Panc1 (cell line): ENCODE results near the gene KRTAP26-1. TPM values are rescaled to one million over a fixed set of nuclear protein-coding genes. Genes with fewer than 3 reads are reported as not detected.

Experiments
- ATAC-seq: fragments of 200-7000 bp; cut with Tn5 transposase; 2 replicates; pipeline ENCODE4 v1.9.1; 2020; ENCODE audit warnings: mild to moderate bottlenecking, moderate library complexity
- BruUV-seq: library from RNA; stranded (reverse); fragments of 400-500 nt; replicated peaks from 2 replicates; lab custom pipeline; 2021; lab: Mats Ljungman, UMichigan
- CTCF ChIA-PET: fragments of 300-600 bp; sonication (Branson Sonifier 250); formaldehyde crosslinking; loops from one replicate; lab custom pipeline; 2022; ENCODE audit warnings: antibody characterized with exemption; lab: Charles Lee
- POLR2A ChIA-PET: fragments of 300-600 bp; sonication (Branson Sonifier 250); formaldehyde crosslinking; loops from one replicate; lab custom pipeline; 2022; ENCODE audit warnings: antibody characterized with exemption; lab: Charles Lee
- DNase-seq: peaks from one replicate; pipeline ENCODE4 v3.0.0-alpha.2; 2010; ENCODE audit warnings: low read depth, low spot score
- H3K27ac ChIP-seq: 2 replicates; pipeline ENCODE4 v1.5.1; 2011; ENCODE audit warnings: mild to moderate bottlenecking, low read length, inconsistent platforms
- H3K27me3 ChIP-seq: fragments of 200-500 bp; sonication (Bioruptor generic); 2 replicates; pipeline ENCODE4 v1.6.0; 2014; ENCODE audit warnings: low read length, inconsistent platforms; ENCODE audit not compliant: control insufficient read depth, insufficient read depth
- H3K36me3 ChIP-seq: fragments of 200-500 bp; sonication (Bioruptor generic); 2 replicates; pipeline ENCODE4 v1.5.1; 2014; ENCODE audit warnings: inconsistent platforms, mild to moderate bottlenecking, low read length, moderate library complexity; ENCODE audit not compliant: control insufficient read depth, insufficient read depth
- H3K4me1 ChIP-seq: 2 replicates; pipeline ENCODE4 v1.5.1; 2011; ENCODE audit warnings: inconsistent platforms, mild to moderate bottlenecking, low read length, moderate library complexity; ENCODE audit not compliant: control insufficient read depth, insufficient read depth
- H3K4me3 ChIP-seq, 2 experiments: 2 replicates each; pipeline ENCODE4 v1.5.1; 2011 to 2012; ENCODE audit warnings: low read depth in 2 of 2, low read length in 2 of 2, mild to moderate bottlenecking in 2 of 2, inconsistent platforms in 1 of 2, moderate library complexity in 1 of 2
- H3K9me3 ChIP-seq: fragments of 200-500 bp; sonication (Bioruptor generic); 2 replicates; pipeline ENCODE4 v1.5.1; 2014; ENCODE audit warnings: low read depth, mild to moderate bottlenecking, inconsistent platforms, low read length, moderate library complexity; ENCODE audit not compliant: control insufficient read depth, insufficient read depth
- POLR2AphosphoS5 ChIP-seq: IDR thresholded peaks from 2 replicates; pipeline ENCODE4 v1.6.1; 2012; ENCODE audit warnings: mild to moderate bottlenecking, low read depth, low read length, moderate library complexity
- SIN3A ChIP-seq: IDR thresholded peaks from 2 replicates; pipeline ENCODE4 v1.6.1; 2012; ENCODE audit warnings: low read depth, mild to moderate bottlenecking, low read length, moderate library complexity, borderline replicate concordance; ENCODE audit not compliant: insufficient read depth
- TCF7L2 ChIP-seq: IDR thresholded peaks from 2 replicates; pipeline ENCODE4 v1.6.1; 2011; ENCODE audit warnings: mild to moderate bottlenecking, low read depth, low read length, inconsistent platforms
- in situ Hi-C: cut with HindIII; loops from 2 replicates; pipeline ENCODE4 v1.10.0; 2016; ENCODE audit warnings: low sequenced_read_pairs, low pct_unique_long_range_greater_than_20kb
- intact Hi-C: fragments of 100-400 bp; cut with micrococcal nuclease; formaldehyde crosslinking; loops from one replicate; pipeline ENCODE4 v1.10.0; 2022; ENCODE audit not compliant: unreplicated experiment
- total RNA-seq: library from RNA; stranded (reverse); gene quantifications from one replicate; pipeline ENCODE4 v1.2.1, GENCODE V29; 2021; ENCODE audit not compliant: unreplicated experiment
- TF ChIP-seq, protein P1 (sequence below), 2 experiments: IDR thresholded peaks; 2 replicates each; pipeline ENCODE4 v1.6.1; 2011 to 2012; ENCODE audit warnings: low read depth in 2 of 2, control low read depth in 1 of 2, low read length in 1 of 2, mild to moderate bottlenecking in 1 of 2, moderate library complexity in 1 of 2; ENCODE audit not compliant: insufficient read depth in 1 of 2
- TF ChIP-seq, protein P2 (sequence below): fragments of 450-650 bp; IDR thresholded peaks from 2 replicates; pipeline ENCODE4 v1.5.1; 2017; ENCODE audit warnings: mild to moderate bottlenecking

The KRTAP26-1 gene
- total RNA-seq, 1 experiment from 2014 or later: not detected

- ATAC-seq: no peak
- DNase-seq: no peak
- ChIA-PET CTCF (no interaction called here), POLR2A (no interaction called here)
- Histone ChIP-seq H3K9me3 (no peaks in the 10 kb centered on the region), H3K4me1 (no peaks in the 10 kb centered on the region), H3K27me3 (no peaks in the 10 kb centered on the region), H3K27ac (no peak overlapping the region), H3K4me3 (no peak overlapping the region), H3K36me3 (no peaks in the 10 kb centered on the region)
- intact Hi-C loops: no loop called here
- TF ChIP-seq TCF7L2 (no peak), SIN3A (no peak), POLR2AphosphoS5 (no peak)
- TF ChIP-seq, protein P1, sequence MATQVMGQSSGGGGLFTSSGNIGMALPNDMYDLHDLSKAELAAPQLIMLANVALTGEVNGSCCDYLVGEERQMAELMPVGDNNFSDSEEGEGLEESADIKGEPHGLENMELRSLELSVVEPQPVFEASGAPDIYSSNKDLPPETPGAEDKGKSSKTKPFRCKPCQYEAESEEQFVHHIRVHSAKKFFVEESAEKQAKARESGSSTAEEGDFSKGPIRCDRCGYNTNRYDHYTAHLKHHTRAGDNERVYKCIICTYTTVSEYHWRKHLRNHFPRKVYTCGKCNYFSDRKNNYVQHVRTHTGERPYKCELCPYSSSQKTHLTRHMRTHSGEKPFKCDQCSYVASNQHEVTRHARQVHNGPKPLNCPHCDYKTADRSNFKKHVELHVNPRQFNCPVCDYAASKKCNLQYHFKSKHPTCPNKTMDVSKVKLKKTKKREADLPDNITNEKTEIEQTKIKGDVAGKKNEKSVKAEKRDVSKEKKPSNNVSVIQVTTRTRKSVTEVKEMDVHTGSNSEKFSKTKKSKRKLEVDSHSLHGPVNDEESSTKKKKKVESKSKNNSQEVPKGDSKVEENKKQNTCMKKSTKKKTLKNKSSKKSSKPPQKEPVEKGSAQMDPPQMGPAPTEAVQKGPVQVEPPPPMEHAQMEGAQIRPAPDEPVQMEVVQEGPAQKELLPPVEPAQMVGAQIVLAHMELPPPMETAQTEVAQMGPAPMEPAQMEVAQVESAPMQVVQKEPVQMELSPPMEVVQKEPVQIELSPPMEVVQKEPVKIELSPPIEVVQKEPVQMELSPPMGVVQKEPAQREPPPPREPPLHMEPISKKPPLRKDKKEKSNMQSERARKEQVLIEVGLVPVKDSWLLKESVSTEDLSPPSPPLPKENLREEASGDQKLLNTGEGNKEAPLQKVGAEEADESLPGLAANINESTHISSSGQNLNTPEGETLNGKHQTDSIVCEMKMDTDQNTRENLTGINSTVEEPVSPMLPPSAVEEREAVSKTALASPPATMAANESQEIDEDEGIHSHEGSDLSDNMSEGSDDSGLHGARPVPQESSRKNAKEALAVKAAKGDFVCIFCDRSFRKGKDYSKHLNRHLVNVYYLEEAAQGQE (IDR thresholded peaks at IDR 0.05; ENCODE audit: insufficient read depth in 1 of 2, low read depth in 2 of 2, low read length in 1 of 2): no peak
- TF ChIP-seq, protein P2, sequence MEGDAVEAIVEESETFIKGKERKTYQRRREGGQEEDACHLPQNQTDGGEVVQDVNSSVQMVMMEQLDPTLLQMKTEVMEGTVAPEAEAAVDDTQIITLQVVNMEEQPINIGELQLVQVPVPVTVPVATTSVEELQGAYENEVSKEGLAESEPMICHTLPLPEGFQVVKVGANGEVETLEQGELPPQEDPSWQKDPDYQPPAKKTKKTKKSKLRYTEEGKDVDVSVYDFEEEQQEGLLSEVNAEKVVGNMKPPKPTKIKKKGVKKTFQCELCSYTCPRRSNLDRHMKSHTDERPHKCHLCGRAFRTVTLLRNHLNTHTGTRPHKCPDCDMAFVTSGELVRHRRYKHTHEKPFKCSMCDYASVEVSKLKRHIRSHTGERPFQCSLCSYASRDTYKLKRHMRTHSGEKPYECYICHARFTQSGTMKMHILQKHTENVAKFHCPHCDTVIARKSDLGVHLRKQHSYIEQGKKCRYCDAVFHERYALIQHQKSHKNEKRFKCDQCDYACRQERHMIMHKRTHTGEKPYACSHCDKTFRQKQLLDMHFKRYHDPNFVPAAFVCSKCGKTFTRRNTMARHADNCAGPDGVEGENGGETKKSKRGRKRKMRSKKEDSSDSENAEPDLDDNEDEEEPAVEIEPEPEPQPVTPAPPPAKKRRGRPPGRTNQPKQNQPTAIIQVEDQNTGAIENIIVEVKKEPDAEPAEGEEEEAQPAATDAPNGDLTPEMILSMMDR: no peak
- in situ Hi-C loops: no loop called here
- no TSS peak for BruUV-seq
These were observed 16.5 kb upstream of the KRTAP26-1 start for GRCh38 chr21:30336596-30336995.

DNA sequence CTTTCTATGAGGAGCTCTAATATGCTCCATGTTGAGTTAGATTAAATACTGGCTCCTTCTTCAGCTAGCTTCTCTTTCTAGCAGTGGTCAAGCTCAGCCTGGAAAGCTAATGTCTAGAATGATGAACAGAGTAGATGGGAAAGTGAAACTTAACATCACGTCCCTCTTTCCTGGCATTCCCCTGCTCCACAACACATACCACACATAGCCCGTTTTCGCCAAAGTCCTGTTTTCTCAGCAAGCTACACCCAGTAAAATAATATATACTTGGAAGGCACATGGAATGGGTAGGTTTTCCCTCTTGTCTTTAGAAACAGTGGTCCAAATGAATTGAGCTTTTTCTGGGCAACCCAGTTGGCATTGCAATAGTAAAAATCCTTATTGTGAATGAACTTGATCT is 13.6 kb upstream of the KRTAP26-1 start:
- Histone ChIP-seq H3K4me3 (no peak overlapping the region), H3K9me3 (no peaks in the 10 kb centered on the region), H3K27me3 (no peaks in the 10 kb centered on the region), H3K36me3 (no peaks in the 10 kb centered on the region), H3K27ac (no peak overlapping the region), H3K4me1 (no peaks in the 10 kb centered on the region)
- CTCF ChIA-PET: no interaction called here
- in situ Hi-C loops (no loop called here), intact Hi-C loops (no loop called here)
- DNase-seq (no peak), ATAC-seq (no peak)
- POLR2A ChIA-PET: no interaction called here
- TF ChIP-seq, protein P1 (IDR thresholded peaks at IDR 0.05; ENCODE audit: insufficient read depth in 1 of 2, low read depth in 2 of 2, low read length in 1 of 2): no peak
- no peak for TF ChIP-seq POLR2AphosphoS5
- no peak for TF ChIP-seq SIN3A
- TF ChIP-seq, protein P2: no peak
- TF ChIP-seq TCF7L2: no peak
- no TSS peak for BruUV-seq
